CD4-positive, alpha-beta T cell (primary cell): ENCODE measurements around the gene MKKS. TPM values are rescaled to one million over a fixed set of nuclear protein-coding genes. Genes with fewer than 3 reads are reported as not detected.

Experiments
- ATAC-seq: fragments of 200-7000 bp; cut with Tn5 transposase; one replicate; pipeline ENCODE4 v1.10.0; 2022; ENCODE audit warnings: mild to moderate bottlenecking; ENCODE audit not compliant: poor library complexity
- CTCF ChIA-PET: fragments of 350-600 bp; sonication (Branson Sonifier 250); formaldehyde crosslinking; loops from one replicate; lab custom pipeline; 2021; ENCODE audit warnings: antibody characterized with exemption, inconsistent platforms; lab: Charles Lee
- POLR2A ChIA-PET: fragments of 350-600 bp; sonication (Branson Sonifier 250); formaldehyde crosslinking; loops from one replicate; lab custom pipeline; 2021; ENCODE audit warnings: antibody characterized with exemption, inconsistent platforms; lab: Charles Lee
- DNase-seq, 14 experiments: peaks; one replicate each; pipeline ENCODE4 v3.0.0-alpha.2; 2013 to 2020; ENCODE audit warnings: mixed read lengths in 2 of 14
- H3K27ac ChIP-seq, 2 donors: one replicate each; pipeline versions ENCODE4 v1.5.1 to v1.7.0; 2013; ENCODE audit warnings: low read length in 2 of 2, low read depth in 1 of 2, mild to moderate bottlenecking in 1 of 2
- H3K27me3 ChIP-seq, 2 experiments: 1 replicate in 1 of 2; 2 replicates in 1 of 2; pipeline versions ENCODE4 v1.6.1 to v1.7.0; 2013; ENCODE audit warnings: low read length in 2 of 2, control low read depth in 1 of 2, mild to moderate bottlenecking in 1 of 2, moderate library complexity in 1 of 2; ENCODE audit not compliant: insufficient read depth in 2 of 2, control insufficient read depth in 1 of 2
- H3K36me3 ChIP-seq: one replicate; pipeline ENCODE4 v1.6.1; 2013; ENCODE audit warnings: low read length, control low read depth; ENCODE audit not compliant: insufficient read depth
- H3K4me1 ChIP-seq: one replicate; pipeline ENCODE4 v1.6.1; 2013; ENCODE audit warnings: low read length, control low read depth; ENCODE audit not compliant: insufficient read depth
- H3K4me3 ChIP-seq: one replicate; pipeline ENCODE4 v1.5.1; 2013; ENCODE audit warnings: mild to moderate bottlenecking, low read length, moderate library complexity
- H3K9me3 ChIP-seq, 2 experiments: 1 replicate in 1 of 2; 2 replicates in 1 of 2; pipeline versions ENCODE4 v1.6.1 to v1.7.0; 2013; ENCODE audit warnings: low read length in 2 of 2, mild to moderate bottlenecking in 2 of 2, control low read depth in 1 of 2, moderate library complexity in 1 of 2; ENCODE audit not compliant: control insufficient read depth in 1 of 2, insufficient read depth in 1 of 2
- H3K27ac Mint-ChIP-seq: one replicate; pipeline ENCODE4 v1.8.0; 2020; ENCODE audit warnings: mixed read lengths
- H3K27me3 Mint-ChIP-seq: one replicate; pipeline ENCODE4 v1.8.0; 2021; ENCODE audit warnings: mixed read lengths
- H3K36me3 Mint-ChIP-seq: one replicate; pipeline ENCODE4 v1.8.0; 2021; ENCODE audit warnings: low read depth, mixed read lengths
- H3K4me1 Mint-ChIP-seq: one replicate; pipeline ENCODE4 v1.8.0; 2021; ENCODE audit warnings: low read depth, mixed read lengths
- H3K4me3 Mint-ChIP-seq: one replicate; pipeline ENCODE4 v1.8.0; 2020; ENCODE audit warnings: mild to moderate bottlenecking, mixed read lengths
- H3K9me3 Mint-ChIP-seq: one replicate; pipeline ENCODE4 v1.8.0; 2020; ENCODE audit warnings: mixed read lengths
- intact Hi-C, 2 experiments: fragments of 100-400 bp; cut with DNase I in 1 of 2; cut with micrococcal nuclease in 1 of 2; formaldehyde crosslinking; loops; one replicate each; pipeline versions ENCODE4 v1.15.1 to v1.9.0; 2023 to 2025; cut with DNase I, micrococcal nuclease
- total RNA-seq, 174 experiments: library from RNA in 2 of 174; stranded (reverse) in 2 of 174; gene quantifications; one replicate each; pipeline ENCODE4 v1.2.3 and lab custom pipeline; 2021 to 2026
- TF ChIP-seq, protein P1 (sequence below): fragments of 200-600 bp; IDR thresholded peaks from one replicate; pipeline ENCODE4 v1.8.0; 2022; ENCODE audit warnings: antibody characterized with exemption, mild to moderate bottlenecking

Gene MKKS
- total RNA-seq, 2 experiments from 2014 or later, result 0.66 to 0.78 TPM

- Histone ChIP-seq H3K4me3 (no peak overlapping the region), H3K9me3 (no peaks in the 10 kb centered on the region), H3K27ac (no peak overlapping the region), H3K4me1 (peaks cover 12% of the 10 kb centered on the region), H3K27me3 (no peaks in the 10 kb centered on the region), H3K36me3 (no peaks in the 10 kb centered on the region)
- ATAC-seq (no peak), DNase-seq (no peak)
- intact Hi-C loops, result loop anchor here in 1 of 2 experiments (10.0 kb wide), 1 partner anchor 726 kb away; no protein-coding TSS in a partner anchor
- H3K9me3 Mint-ChIP-seq, result no peaks in the 10 kb centered on the region
- POLR2A ChIA-PET, result interaction anchor here (1.1 kb wide), 1 partner anchor 10 kb away, joined by 3 read pairs; no protein-coding TSS in a partner anchor
- no peak overlapping the region for H3K4me3 Mint-ChIP-seq
- peaks cover 20% of the 10 kb centered on the region for H3K4me1 Mint-ChIP-seq
- TF ChIP-seq, protein P1, sequence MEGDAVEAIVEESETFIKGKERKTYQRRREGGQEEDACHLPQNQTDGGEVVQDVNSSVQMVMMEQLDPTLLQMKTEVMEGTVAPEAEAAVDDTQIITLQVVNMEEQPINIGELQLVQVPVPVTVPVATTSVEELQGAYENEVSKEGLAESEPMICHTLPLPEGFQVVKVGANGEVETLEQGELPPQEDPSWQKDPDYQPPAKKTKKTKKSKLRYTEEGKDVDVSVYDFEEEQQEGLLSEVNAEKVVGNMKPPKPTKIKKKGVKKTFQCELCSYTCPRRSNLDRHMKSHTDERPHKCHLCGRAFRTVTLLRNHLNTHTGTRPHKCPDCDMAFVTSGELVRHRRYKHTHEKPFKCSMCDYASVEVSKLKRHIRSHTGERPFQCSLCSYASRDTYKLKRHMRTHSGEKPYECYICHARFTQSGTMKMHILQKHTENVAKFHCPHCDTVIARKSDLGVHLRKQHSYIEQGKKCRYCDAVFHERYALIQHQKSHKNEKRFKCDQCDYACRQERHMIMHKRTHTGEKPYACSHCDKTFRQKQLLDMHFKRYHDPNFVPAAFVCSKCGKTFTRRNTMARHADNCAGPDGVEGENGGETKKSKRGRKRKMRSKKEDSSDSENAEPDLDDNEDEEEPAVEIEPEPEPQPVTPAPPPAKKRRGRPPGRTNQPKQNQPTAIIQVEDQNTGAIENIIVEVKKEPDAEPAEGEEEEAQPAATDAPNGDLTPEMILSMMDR, result no peak
- CTCF ChIA-PET, result no interaction called here
- no peak overlapping the region for H3K27ac Mint-ChIP-seq
- no peaks in the 10 kb centered on the region for H3K36me3 Mint-ChIP-seq
- H3K27me3 Mint-ChIP-seq, result no peaks in the 10 kb centered on the region
These were observed 44.9 kb upstream of the MKKS start for GRCh38 chr20:10478930-10479329.

DNA sequence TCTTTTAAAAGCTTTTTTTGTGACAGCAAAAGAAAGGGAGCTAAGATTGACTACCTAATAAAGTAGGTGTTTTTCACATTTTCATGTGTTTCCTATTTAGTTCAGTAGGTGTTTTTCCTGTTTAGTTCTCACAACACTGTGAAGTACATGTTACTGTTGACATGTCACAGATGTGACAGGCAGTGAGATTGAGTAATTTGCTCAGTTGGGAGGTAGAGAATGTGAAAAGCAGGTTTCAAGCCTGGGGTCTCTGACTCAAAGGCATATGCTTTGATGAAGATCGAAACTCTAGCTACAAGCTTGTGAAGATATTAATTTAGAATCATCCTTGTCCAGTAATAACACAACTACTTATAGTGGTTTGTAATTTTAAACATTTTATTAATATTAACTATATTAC, 44.2 kb upstream of the MKKS start:
- no peak overlapping the region for H3K27ac Mint-ChIP-seq
- H3K27ac ChIP-seq, result no peak overlapping the region
- intact Hi-C loops, result loop anchor here in 1 of 2 experiments (10.0 kb wide), 1 partner anchor 727 kb away; no protein-coding TSS in a partner anchor

GRCh38 chr20:10476319-10476724, 42.3 kb upstream of the MKKS start:
- ChIA-PET POLR2A (no interaction called here), CTCF (no interaction called here)
- intact Hi-C loops, result loop anchor here in 1 of 2 experiments (10.0 kb wide), 1 partner anchor 728 kb away; no protein-coding TSS in a partner anchor
- peaks cover 12% of the 10 kb centered on the region for H3K4me1 ChIP-seq
- Mint-ChIP-seq H3K36me3 (no peaks in the 10 kb centered on the region), H3K4me1 (peaks cover 20% of the 10 kb centered on the region), H3K27ac (no peak overlapping the region), H3K27me3 (no peaks in the 10 kb centered on the region), H3K4me3 (no peak overlapping the region), H3K9me3 (no peaks in the 10 kb centered on the region)
- TF ChIP-seq, protein P1, result no peak
- DNase-seq (peak in 3 of 14 experiments; percentile 22 to 51 (median 48)), ATAC-seq (no peak)
- no peak overlapping the region for H3K4me3 ChIP-seq
- H3K27me3 ChIP-seq, result no peaks in the 10 kb centered on the region
- H3K27ac ChIP-seq, result no peak overlapping the region
- no peaks in the 10 kb centered on the region for H3K9me3 ChIP-seq
- no peaks in the 10 kb centered on the region for H3K36me3 ChIP-seq

More for the DNA sequence above, 44.2 kb upstream of the MKKS start:
- H3K4me3 ChIP-seq, result no peak overlapping the region
- ATAC-seq, result no peak
- CTCF ChIA-PET, result no interaction called here
- H3K4me1 ChIP-seq, result peaks cover 12% of the 10 kb centered on the region
- H3K27me3 ChIP-seq, result no peaks in the 10 kb centered on the region
- no peak overlapping the region for H3K4me3 Mint-ChIP-seq
- H3K36me3 ChIP-seq, result no peaks in the 10 kb centered on the region
- no peaks in the 10 kb centered on the region for H3K27me3 Mint-ChIP-seq
- POLR2A ChIA-PET, result interaction anchor here (1.1 kb wide), 1 partner anchor 11 kb away, joined by 3 read pairs; no protein-coding TSS in a partner anchor
- H3K4me1 Mint-ChIP-seq, result peaks cover 20% of the 10 kb centered on the region
- H3K9me3 ChIP-seq, result no peaks in the 10 kb centered on the region
- DNase-seq, result no peak
- TF ChIP-seq, protein P1, result no peak
- no peaks in the 10 kb centered on the region for H3K9me3 Mint-ChIP-seq
- H3K36me3 Mint-ChIP-seq, result no peaks in the 10 kb centered on the region
